HG02571 (cell line): Measurements from ENCODE around the gene WDFY2.
"Not testable (repeated sequence)": the region's sequence is repeated elsewhere in the genome, so short reads cannot be mapped to it uniquely, and the experiment has no call there.

Source experiments
- ATAC-seq: cut with Tn5 transposase; IDR thresholded peaks from one replicate; pipeline ENCODE4 v1.9.1; 2021; ENCODE audit warnings: mild to moderate bottlenecking, moderate library complexity; ENCODE audit not compliant: unreplicated experiment

The WDFY2 gene

DNA sequence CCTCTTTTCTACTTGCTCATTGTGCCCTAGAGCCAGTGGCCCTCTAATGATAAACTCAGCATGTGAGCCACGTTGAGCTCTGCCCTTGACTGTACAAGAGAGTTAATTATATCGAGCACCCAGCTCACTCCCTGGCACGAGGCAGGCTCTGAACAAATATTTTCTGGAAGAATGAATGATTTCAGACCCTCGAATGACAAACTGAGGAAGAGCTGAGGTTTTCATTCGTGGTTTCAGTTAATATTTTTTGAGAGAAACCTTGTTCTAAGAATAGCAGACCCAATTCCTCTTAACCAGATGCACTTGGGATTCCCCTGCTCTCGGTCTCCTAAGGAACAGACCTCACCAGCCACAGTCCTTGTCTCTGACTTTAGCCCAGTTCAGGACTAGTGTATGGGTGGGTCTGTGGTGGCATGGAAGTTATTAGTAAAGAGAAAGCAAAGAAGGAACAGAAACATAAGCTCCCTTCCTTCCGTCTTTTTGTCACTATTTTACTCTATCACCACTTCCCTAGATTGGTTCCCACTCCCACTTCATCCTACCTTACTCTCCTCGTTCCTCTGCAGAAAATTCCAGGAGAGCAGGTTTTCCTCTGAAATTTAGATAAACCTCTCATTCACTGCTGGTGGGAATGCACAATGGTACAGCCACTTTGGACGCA lies 22.1 kb upstream of the WDFY2 start:
- ATAC-seq, result peak; percentile 73

DNA sequence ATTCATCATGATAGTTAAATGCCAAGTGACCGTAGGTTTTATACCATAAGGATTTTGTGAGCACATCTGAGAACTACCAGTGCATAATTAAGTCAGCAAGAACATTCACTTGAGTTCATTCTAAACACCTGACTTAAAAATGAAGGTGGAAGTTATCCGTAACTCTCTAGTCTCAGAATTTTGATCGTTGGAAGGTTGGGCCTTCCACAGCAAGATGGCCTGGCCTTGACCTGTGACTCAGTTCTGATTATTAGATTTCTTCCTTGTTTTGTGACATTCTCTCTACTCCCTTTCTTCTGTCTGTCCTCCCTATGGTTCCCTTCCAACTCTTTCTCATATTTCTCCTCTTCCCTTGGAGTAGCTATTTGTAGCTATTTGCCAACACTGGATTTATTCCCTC lies 20.0 kb upstream of the WDFY2 start:
- ATAC-seq, result no peak

DNA sequence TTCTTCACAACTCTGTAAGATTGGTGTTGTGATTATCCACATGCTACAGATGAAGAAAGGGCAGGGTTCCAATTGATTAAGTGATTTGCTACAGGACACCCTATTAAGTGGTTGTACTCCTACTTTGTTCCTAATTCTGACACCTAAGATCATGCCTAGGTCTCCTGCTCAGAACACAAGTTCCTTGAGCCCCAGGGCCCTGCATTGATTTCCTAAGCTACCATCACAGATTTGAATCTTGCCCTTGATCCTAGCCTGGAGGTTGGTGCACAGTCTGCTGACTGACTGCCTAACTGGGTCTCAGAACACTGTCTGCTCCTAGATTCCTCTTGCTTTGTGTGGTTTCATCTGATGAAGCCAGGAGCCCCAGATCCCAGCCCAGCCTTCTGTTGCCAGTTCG lies 19.6 kb upstream of the WDFY2 start:
- no peak for ATAC-seq

DNA sequence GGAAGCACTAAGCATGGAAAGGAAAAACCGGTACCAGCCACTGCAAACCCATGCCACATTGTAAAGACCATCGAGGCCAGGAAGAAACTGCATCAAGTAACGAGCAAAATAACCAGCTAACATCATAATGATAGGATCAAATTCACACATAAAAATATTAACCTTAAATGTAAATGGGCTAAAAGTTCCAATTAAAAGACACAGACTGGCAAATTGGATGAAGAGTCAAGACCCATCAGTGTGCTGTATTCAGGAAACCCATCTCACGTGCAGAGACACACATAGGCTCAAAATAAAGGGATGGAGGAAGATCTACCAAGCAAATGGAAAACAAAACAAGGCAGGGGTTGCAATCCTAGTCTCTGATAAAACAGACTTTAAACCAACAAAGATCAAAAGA lies 15.3 kb upstream of the WDFY2 start:
- ATAC-seq, result not testable (repeated sequence)

DNA sequence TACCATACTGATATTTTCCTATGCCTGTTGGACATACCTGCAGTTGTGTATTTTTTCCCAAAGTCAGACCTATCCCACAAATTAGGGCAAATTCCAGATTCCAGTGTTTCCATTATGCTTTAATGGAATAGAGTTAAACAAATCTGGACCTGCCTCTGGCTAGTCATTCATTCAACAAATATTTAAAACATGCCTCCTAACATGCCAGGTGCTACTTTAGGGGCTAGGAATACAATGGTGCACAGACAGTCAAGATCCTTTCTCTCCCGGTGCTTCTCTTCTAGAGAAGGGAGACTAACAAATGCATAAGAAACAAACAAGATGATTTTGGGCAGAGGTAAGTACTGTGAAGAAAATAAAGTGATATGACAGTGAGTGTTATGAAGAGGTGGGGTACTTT lies 7.5 kb upstream of the WDFY2 start:
- ATAC-seq, result no peak

DNA sequence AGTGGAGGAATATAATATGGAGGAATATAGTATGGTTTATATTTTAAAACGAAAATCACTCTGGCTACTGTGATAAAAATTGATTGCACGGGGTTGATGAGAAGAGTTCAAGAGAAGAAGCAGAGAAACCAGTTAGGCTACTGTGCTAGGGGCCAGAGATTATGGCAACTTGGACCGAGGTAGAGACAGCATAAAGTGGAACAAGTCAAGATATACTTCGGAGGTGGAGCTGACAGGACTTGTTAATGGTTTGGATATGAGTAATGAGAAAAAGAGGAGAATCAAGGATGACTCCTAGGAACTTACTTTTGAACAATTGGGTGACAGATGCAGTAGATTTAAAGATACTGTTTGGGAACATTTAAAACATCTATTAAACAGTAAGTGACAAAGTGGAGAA lies 6.6 kb upstream of the WDFY2 start:
- no peak for ATAC-seq

DNA sequence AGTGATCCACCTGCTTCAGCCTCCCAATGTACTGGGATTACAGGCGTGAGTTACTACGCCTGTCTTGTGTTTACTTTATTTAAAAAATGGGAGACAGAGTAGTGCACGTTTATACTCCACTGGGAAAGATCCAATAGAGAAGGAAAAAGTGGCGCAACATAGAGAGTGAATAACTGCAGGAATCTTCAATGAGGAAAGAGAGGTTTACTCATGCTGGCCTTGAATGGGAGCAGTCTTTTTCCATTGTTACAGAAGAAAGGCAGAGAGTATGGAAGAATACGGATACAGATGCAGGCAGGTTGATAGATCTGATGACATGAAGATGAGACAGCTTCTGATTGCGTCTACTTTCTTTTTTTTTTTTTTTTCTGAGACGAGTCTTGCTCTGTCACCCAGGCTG lies 4.6 kb upstream of the WDFY2 start:
- no peak for ATAC-seq

DNA sequence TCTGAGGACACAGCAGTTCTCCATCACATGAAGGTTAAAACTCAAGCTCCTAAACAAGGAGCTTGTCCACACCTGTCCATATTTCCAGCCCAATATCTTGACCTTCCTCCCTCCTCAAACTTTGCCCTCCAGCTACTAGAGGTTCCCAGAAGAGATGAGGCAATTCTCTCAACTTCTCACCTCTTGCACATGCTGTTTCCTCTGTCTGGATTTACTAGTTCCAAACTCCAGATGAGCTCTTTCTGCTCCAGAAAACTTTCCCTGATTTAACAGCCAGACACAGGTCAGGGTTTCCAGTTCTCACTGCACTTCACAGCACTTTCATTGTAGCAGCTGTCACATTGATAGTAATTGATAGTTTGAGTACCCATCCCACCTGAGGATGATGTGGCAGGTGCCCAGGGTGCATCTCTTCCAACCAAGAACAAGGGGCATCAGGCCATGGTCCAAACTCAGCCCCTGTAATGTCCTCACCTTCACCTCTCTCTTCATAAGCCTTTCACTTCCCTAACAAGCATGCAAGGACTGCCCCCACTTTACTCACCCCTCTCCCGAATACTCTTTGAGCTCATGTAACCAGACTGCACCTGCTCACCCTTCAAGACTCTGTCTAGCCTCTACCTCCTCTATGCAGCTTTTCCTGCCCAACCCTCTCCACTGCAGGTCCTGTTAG lies 3.0 kb upstream of the WDFY2 start:
- no peak for ATAC-seq

DNA sequence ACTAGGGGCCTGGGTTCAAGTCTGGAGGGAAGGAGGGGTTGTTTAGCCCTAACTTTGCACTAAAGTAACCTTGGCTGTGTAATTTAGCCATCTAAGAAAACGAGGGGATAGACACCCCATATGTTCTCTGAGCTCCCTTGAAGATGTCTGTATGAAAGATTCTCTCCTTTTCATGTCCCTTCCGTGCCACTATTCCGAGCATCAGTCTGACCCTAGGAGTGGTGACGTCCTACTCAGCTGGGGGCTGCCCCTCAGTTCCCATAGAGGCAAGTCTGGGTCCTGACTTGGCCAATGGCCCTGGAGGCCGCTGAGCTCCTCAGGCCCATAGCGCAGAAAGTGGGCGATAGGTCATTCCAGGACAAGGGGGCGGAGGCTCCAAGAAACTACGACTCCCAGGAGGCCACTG lies 790 bp upstream of the WDFY2 start:
- no peak for ATAC-seq

DNA sequence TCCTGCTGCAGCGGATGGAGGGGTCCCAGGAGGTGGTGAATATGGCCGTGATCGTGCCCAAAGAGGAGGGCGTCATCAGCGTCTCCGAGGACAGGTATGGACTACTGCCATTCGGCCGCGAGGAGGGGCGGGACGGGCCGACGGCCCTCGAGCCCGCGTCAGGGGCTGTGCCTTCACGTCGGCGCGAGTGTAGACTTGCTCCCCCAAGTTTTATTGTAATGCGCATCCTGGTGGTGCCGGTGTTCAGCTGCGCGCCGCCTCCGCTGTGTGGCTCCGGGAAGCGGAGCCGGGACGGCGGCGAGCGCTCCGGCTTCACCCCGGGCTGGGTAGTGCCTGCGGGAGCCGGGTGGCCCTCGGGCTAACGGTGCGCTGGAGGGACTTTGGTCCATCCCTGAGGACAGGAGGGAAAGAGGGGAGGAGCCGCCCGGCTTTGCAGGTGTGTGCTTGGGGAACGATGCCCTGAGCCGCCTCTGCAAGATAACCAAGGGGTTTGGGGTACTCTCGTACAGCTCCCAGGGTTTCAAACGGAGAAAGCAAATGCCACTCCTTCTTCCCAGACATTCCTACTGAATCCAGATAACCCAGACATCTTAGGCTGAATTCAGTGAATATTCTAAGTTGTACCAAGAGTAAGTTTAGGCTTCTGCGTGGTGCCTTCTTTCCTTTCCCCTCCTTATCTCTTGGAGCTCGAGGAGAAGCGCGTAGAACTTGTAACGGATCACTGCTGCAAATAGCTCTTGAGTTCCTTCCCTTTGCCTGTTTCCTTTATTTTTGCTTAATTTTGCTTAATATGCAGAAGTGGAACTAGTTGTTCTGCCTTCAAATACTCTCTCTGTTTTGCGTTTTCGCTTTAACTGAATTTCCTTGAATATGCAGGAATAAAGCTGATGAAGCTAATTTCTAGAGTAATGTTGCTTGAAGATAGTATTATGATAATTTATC lies 740 bp downstream of the WDFY2 start:
- peak; percentile 20 for ATAC-seq

DNA sequence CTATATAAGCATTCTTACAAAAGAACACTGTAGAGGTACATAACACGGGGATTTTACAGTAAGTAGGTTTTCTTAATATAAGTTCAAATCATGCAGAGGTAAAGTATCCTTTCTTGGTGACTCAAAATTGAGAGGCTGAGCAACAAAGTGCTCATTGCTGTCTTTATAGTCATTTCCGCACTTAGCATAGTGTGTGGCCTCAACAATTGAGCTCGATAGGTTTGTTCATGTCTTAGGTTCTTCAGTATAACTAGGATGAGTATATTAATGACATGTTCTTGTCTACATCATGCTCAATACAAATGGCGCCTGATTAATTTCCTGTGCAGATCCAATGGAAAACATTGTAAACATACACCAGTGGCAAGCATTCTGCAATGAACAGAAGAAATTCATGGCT lies 1.4 kb downstream of the WDFY2 start:
- ATAC-seq, result no peak

DNA sequence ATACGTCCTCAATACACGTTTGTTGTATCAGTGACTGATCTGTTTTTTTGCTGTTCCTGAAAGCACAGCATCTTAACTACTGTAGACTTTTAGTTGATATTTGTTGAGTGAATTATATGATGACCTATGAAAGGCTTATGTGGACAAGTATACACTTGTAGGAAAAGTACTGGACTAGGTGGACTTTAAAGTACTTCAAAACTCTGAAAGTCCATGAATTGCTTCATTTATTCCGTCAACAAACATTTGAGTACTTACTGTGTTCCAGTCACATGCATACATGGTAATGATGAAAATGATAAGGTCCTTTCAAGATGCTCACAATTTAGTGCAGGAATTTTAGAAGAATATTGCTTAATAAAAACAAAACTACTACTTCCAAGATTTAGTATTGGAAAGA lies 3.1 kb downstream of the WDFY2 start:
- no peak for ATAC-seq

DNA sequence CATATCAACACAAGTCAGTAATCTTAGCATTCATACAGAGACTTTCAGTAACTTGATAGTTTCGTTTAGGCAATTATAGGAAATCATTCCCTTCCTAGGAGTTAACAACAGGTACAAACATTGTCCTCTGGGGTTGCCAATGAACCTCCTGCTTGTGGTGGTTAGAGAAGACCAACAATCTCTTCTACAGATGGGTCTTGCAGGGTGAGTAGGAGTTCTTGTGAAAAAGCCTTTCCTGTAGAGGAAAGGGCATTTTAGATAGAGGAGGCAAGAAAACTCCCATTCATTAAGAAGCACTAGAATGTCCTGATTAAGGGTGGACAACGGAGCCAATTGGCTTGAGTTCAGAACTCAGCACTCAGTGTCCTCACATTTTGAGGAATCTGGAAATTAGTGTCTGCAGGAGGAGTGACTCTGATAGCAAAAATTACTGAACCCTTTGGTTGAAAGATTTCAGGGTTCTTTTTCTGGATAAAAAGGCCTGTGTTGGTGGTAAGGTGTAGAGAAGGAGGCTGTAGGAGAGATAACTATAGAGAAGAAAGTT lies 4.2 kb downstream of the WDFY2 start:
- no peak for ATAC-seq

DNA sequence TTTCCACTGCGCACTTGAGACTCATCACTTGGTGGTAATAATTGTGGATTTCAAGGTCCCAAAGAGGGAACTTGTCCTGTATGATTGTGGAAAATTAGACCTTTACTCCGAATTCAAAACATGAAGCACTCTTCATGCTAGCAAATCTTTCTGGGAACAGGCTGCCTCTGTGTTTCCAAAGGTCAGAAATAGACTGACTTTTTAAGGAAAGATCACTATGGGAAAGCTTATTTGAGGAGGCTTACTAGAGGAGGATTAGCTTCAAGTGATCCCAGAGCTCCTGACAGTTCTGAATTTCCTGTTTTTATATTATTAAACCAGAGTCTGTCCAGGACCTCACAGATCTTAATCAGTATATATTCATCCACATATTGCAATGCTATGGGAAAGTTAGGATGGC lies 5.5 kb downstream of the WDFY2 start:
- ATAC-seq, result no peak

DNA sequence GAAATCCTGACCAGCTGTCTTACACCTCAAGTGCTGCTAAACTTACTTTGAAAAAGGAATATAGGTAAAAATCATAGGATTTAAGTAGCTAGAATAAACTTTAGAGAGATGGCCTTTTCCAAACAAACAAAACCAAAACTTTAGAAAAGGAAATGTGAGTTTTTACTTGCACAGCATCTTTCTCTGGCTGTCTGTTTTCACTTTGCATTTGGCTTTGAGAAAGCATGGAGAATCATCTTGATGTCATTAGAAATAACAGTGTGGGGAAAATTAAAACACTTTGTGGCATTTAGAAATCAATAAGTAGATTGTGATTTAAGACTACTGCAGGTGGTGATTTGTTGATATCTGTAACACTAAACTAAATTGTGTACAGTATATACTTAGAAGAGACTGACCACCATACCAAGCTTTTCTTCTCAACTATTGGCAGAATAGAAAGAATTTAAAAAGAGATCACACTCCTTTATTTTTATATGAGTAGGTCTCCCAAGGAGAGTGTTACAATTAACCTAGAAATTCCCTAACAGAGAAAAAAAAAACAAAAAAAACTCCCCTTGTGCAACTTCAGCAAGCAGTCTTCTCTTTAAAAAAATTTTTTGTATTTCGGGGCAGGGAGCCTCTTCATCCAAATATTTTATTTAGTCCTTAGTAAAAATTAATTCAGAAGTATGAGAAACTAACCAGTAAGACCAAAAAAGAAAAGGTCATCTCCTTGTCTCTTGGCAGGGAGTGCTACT lies 6.1 kb downstream of the WDFY2 start:
- ATAC-seq, result no peak

DNA sequence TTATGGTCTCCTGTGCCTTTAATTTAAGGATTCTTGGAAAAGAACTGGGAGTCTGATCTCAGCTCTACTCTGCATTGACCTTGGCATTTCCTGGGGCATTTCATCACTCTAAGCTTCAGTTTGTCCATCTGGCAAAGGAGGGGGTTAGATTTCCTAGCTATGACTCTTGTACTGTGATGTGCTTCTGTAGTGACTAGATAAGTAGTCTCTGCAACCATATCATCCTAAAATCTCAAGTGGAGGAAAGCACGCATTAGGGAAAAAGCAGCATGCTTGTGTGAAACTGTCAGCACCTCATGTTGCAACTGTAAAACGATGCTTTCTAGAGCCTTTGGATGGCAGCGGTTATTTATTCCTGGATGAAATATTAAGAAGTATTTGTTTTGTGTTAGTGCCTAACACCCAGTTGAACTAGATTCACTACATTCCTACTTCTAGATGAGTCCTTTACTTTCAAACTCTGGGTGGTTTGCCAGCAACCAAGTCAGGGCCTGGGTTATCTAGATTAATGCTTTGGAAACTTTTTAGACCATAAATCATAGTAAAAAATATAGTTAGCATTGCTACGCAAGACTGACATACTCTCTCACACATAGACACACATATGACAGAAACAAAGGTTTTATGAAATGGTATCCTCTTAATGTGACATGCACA lies 6.8 kb downstream of the WDFY2 start:
- ATAC-seq, result no peak

DNA sequence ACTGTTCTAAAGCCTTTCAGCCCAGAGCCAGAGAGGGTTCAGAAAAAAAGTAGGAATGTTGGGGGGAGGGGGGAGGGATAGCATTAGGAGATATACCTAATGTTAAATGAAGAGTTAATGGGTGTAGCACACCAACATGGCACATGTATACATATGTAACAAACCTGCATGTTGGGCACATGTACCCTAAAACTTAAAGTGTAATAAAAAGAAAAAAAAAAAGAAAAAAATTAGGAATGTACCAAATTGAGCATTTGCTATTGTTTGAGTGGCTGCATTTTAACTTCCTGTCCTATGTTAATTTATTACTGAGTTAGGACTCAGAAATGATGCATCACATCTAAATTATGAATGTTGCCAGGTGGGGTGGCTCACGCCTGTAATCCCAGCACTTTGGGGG lies 7.7 kb downstream of the WDFY2 start:
- ATAC-seq, result not testable (repeated sequence)

DNA sequence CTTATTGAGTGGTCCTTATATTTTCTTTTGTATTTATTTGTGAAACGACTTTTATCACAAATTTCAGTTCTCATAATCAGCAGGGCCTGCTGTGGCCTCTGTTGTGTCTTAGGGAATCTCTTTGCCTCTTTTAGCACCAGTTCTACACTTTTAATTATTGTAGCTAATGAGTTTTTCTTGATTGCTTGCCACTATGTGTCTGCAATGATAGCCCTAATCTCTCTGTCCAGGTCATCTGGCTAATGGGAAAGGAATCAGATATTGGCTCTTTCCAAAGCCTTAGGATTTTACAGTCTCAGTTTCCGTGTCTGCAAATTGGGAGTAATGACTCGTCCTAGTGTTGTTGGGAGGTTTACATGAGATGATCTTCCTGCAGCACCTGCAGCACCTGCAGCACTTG lies 10.2 kb downstream of the WDFY2 start:
- no peak for ATAC-seq

DNA sequence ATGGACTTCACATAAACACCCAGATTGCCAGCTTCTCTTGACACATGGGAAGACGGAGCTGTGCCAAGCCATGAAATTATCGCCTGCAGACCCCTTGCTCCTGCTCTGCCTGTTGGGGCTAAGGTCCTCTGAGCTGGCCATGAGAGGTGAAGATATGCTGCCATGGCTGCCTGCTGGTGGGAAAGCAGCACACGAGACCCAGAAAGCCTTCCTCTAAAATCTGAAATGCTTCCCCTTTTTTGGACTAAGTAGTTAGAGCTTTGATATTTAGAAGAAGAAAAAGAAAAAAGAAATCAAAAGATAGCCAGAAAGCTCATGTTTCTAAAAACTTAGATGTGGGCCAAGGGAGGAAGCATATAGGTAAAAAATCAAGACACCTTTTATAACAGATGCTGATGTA lies 11.2 kb downstream of the WDFY2 start:
- ATAC-seq, result no peak

DNA sequence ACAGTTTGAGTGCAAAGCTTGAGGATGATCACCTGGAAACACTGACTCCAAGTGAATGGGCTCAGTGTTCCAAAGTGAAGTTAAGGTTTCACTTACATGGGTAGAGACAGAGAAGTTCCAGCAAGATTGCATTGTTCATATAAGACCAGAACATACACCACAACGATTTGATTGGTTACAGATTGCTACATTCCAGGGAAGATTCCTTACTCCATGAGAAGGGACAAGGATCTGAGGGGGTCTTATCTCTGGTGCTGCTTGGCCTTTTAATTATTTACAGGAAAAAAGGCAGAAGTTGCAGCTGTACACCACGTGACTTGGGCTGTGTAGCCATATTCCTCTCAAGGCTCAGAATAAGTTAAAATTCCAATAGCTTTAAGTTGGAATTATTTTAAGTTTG lies 12.3 kb downstream of the WDFY2 start:
- ATAC-seq, result no peak
